Neuronal stem cell (in vitro differentiated cells): Measurements from ENCODE around the gene ZNF124.
"Not testable (repeated sequence)": the region's sequence is repeated elsewhere in the genome, so short reads cannot be mapped to it uniquely, and the experiment has no call there.

Experiments
- DNase-seq: peaks from one replicate; pipeline ENCODE4 v3.0.0-alpha.2; 2013; ENCODE audit warnings: low spot score
- H2AFZ ChIP-seq: one replicate; pipeline ENCODE4 v1.6.1; 2013; ENCODE audit warnings: mild to moderate bottlenecking, low read length, inconsistent platforms
- H2AK5ac ChIP-seq: 2 replicates; pipeline ENCODE4 v1.6.1; 2013; ENCODE audit warnings: low read depth, mild to moderate bottlenecking, inconsistent platforms, low read length, moderate library complexity, mixed read lengths
- H2BK120ac ChIP-seq: 2 replicates; pipeline ENCODE4 v1.6.1; 2013; ENCODE audit warnings: low read depth, mild to moderate bottlenecking, inconsistent platforms, low read length, moderate library complexity, mixed read lengths
- H2BK12ac ChIP-seq: one replicate; pipeline ENCODE4 v1.6.1; 2013; ENCODE audit warnings: low read length, inconsistent platforms
- H2BK15ac ChIP-seq: 2 replicates; pipeline ENCODE4 v1.6.1; 2013; ENCODE audit warnings: mild to moderate bottlenecking, low read length, inconsistent platforms, mixed read lengths
- H2BK5ac ChIP-seq: one replicate; pipeline ENCODE4 v1.6.1; 2013; ENCODE audit warnings: inconsistent platforms, mild to moderate bottlenecking, low read length, moderate library complexity
- H3K14ac ChIP-seq: one replicate; pipeline ENCODE4 v1.6.1; 2013; ENCODE audit warnings: low read length, inconsistent platforms
- H3K18ac ChIP-seq: 2 replicates; pipeline ENCODE4 v1.6.1; 2013; ENCODE audit warnings: low read length, inconsistent platforms
- H3K23ac ChIP-seq: 2 replicates; pipeline ENCODE4 v1.6.1; 2013; ENCODE audit warnings: low read depth, mild to moderate bottlenecking, mixed read lengths, low read length, inconsistent platforms; ENCODE audit not compliant: poor library complexity
- H3K27ac ChIP-seq: replicated peaks from 3 replicates; pipeline ENCODE4 v1.5.1; 2013; ENCODE audit warnings: low read length, inconsistent platforms
- H3K27me3 ChIP-seq, 3 experiments: 2 replicates each; pipeline ENCODE4 v1.6.1; 2013; ENCODE audit warnings: low read length in 3 of 3, mild to moderate bottlenecking in 2 of 3, inconsistent platforms in 1 of 3, low read depth in 1 of 3, mixed read lengths in 1 of 3, moderate library complexity in 1 of 3; ENCODE audit not compliant: control insufficient read depth in 3 of 3, insufficient read depth in 3 of 3
- H3K36me3 ChIP-seq, 2 donors: replicated peaks in 1 of 2; 2 replicates each; pipeline ENCODE4 v1.6.1; 2013; ENCODE audit warnings: low read length in 2 of 2; ENCODE audit not compliant: control insufficient read depth in 2 of 2, insufficient read depth in 2 of 2
- H3K4ac ChIP-seq: 2 replicates; pipeline ENCODE4 v1.6.1; 2013; ENCODE audit warnings: inconsistent platforms, mild to moderate bottlenecking, low read length, moderate library complexity
- H3K4me1 ChIP-seq, 2 donors: 1 replicate in 1 of 2; 2 replicates in 1 of 2; pipeline ENCODE4 v1.6.1; 2013; ENCODE audit warnings: low read length in 2 of 2, low read depth in 1 of 2; ENCODE audit not compliant: control insufficient read depth in 2 of 2, insufficient read depth in 1 of 2
- H3K4me2 ChIP-seq: one replicate; pipeline ENCODE4 v1.6.1; 2013; ENCODE audit warnings: mild to moderate bottlenecking, low read length, inconsistent platforms; ENCODE audit not compliant: insufficient read depth, poor library complexity, severe bottlenecking
- H3K4me3 ChIP-seq, 2 donors: 2 replicates each; pipeline ENCODE4 v1.5.1; 2013; ENCODE audit warnings: low read length in 2 of 2, mild to moderate bottlenecking in 2 of 2, inconsistent platforms in 1 of 2, moderate library complexity in 1 of 2
- H3K79me1 ChIP-seq: one replicate; pipeline ENCODE4 v1.6.1; 2013; ENCODE audit warnings: low read depth, mild to moderate bottlenecking, inconsistent platforms, low read length, moderate library complexity
- H3K9ac ChIP-seq: one replicate; pipeline ENCODE4 v1.6.1; 2013; ENCODE audit warnings: mild to moderate bottlenecking, low read depth, low read length, inconsistent platforms; ENCODE audit not compliant: poor library complexity
- H3K9me3 ChIP-seq, 2 donors: replicated peaks in 1 of 2; 2 replicates each; pipeline versions ENCODE3 to v1.6.1; 2013; ENCODE audit warnings: low read length in 2 of 2, mild to moderate bottlenecking in 2 of 2, inconsistent platforms in 1 of 2, low read depth in 1 of 2, mixed read lengths in 1 of 2, moderate library complexity in 1 of 2; ENCODE audit not compliant: control insufficient read depth in 2 of 2, insufficient read depth in 1 of 2
- H4K8ac ChIP-seq: one replicate; pipeline ENCODE4 v1.6.1; 2013; ENCODE audit warnings: low read depth, mild to moderate bottlenecking, inconsistent platforms, low read length, moderate library complexity
- H4K91ac ChIP-seq: one replicate; pipeline ENCODE4 v1.6.1; 2013; ENCODE audit warnings: low read length, low read depth, mild to moderate bottlenecking, inconsistent platforms; ENCODE audit not compliant: poor library complexity
- WGBS, 2 donors: extraction: QIAGEN DNeasy Blood & Tissue Kit; methylation state at CpG; one replicate each; pipeline ENCODE4 v1.1.7; 2013; ENCODE audit warnings: missing lambda C conversion rate in 2 of 2, mixed read lengths in 1 of 2; ENCODE audit not compliant: insufficient read length in 2 of 2, insufficient replicate concordance in 1 of 2; ENCODE audit errors: extremely low coverage in 2 of 2; 5-methylcytosine and 5-hydroxymethylcytosine counted together

Gene ZNF124

GRCh38 chr1:247175458-247175857 is 3.6 kb upstream of the ZNF124 start:
- DNase-seq: no peak
- Histone ChIP-seq H2AFZ (no peak overlapping the region), H2BK120ac (no peak overlapping the region), H3K27ac (no peak overlapping the region), H2BK5ac (no peak overlapping the region), H3K27me3 (peaks cover 0 to 5% (median 0%) of the 10 kb centered on the region in 3 experiments), H2AK5ac (no peak overlapping the region), H3K9ac (no peak overlapping the region), H3K18ac (no peak overlapping the region), H3K79me1 (no peaks in the 10 kb centered on the region), H2BK15ac (no peak overlapping the region), H2BK12ac (no peak overlapping the region), H3K14ac (no peak overlapping the region), H4K8ac (no peak overlapping the region), H3K4me1 (no peaks in the 10 kb centered on the region), H3K23ac (no peak overlapping the region), H4K91ac (no peak overlapping the region), H3K4ac (no peak overlapping the region), H3K4me2 (no peak overlapping the region), H3K4me3 (no peak overlapping the region), H3K36me3 (no peaks in the 10 kb centered on the region), H3K9me3 (no peaks in the 10 kb centered on the region)
- WGBS, 2 donors: no CpG with 5 or more reads among the region's 5 CpGs

GRCh38 chr1:247173431-247173830 is 1.6 kb upstream of the ZNF124 start:
- no peak overlapping the region for H2BK12ac ChIP-seq
- no peak overlapping the region for H4K8ac ChIP-seq
- H3K27ac ChIP-seq: no peak overlapping the region
- no peak overlapping the region for H3K4ac ChIP-seq
- no peak overlapping the region for H2AFZ ChIP-seq
- DNase-seq: no peak
- no peaks in the 10 kb centered on the region for H3K4me1 ChIP-seq
- no peak overlapping the region for H3K9ac ChIP-seq
- no peak overlapping the region for H2BK120ac ChIP-seq
- H3K14ac ChIP-seq: no peak overlapping the region
- no peak overlapping the region for H3K23ac ChIP-seq
- no peak overlapping the region for H3K18ac ChIP-seq
- peaks cover 2% of the 10 kb centered on the region for H3K79me1 ChIP-seq
- H3K9me3 ChIP-seq: peaks cover 2 to 9% of the 10 kb centered on the region in 2 donors
- H3K4me2 ChIP-seq: no peak overlapping the region
- H2BK15ac ChIP-seq: no peak overlapping the region
- peaks cover 2 to 9% of the 10 kb centered on the region in 2 donors for H3K36me3 ChIP-seq
- H3K27me3 ChIP-seq: peaks cover 0 to 5% (median 0%) of the 10 kb centered on the region in 3 experiments
- H3K4me3 ChIP-seq: no peak overlapping the region
- no CpG with 5 or more reads among the region's 2 CpGs for WGBS, 2 donors
- no peak overlapping the region for H2BK5ac ChIP-seq
- no peak overlapping the region for H4K91ac ChIP-seq
- H2AK5ac ChIP-seq: no peak overlapping the region

GRCh38 chr1:247172996-247173395 is 1.2 kb upstream of the ZNF124 start:
- H3K4me3 ChIP-seq: no peak overlapping the region
- H4K8ac ChIP-seq: no peak overlapping the region
- H2AK5ac ChIP-seq: no peak overlapping the region
- no peak overlapping the region for H3K23ac ChIP-seq
- H2AFZ ChIP-seq: no peak overlapping the region
- H4K91ac ChIP-seq: no peak overlapping the region
- peaks cover 2 to 13% of the 10 kb centered on the region in 2 donors for H3K9me3 ChIP-seq
- H2BK15ac ChIP-seq: no peak overlapping the region
- H3K4ac ChIP-seq: no peak overlapping the region
- no CpG with 5 or more reads among the region's 4 CpGs for WGBS, 2 donors
- no peak overlapping the region for H3K27ac ChIP-seq
- H3K4me1 ChIP-seq: no peaks in the 10 kb centered on the region
- no peak overlapping the region for H3K14ac ChIP-seq
- no peak overlapping the region for H2BK12ac ChIP-seq
- H3K18ac ChIP-seq: no peak overlapping the region
- H2BK120ac ChIP-seq: no peak overlapping the region
- peaks cover 2% of the 10 kb centered on the region for H3K79me1 ChIP-seq
- no peak overlapping the region for H3K9ac ChIP-seq
- no peak overlapping the region for H2BK5ac ChIP-seq
- DNase-seq: no peak
- peaks cover 2 to 14% of the 10 kb centered on the region in 2 donors for H3K36me3 ChIP-seq
- peaks cover 0 to 5% (median 0%) of the 10 kb centered on the region in 3 experiments for H3K27me3 ChIP-seq
- H3K4me2 ChIP-seq: no peak overlapping the region

GRCh38 chr1:247171443-247171842 is 377 bp downstream of the ZNF124 start:
- Histone ChIP-seq H3K9me3 (peaks cover 5 to 28% of the 10 kb centered on the region in 2 donors), H3K36me3 (peaks cover 2 to 28% of the 10 kb centered on the region in 2 donors)
- not testable (repeated sequence) for H2AK5ac ChIP-seq, H3K79me1 ChIP-seq, H4K91ac ChIP-seq, H3K4me2 ChIP-seq, H2AFZ ChIP-seq, H4K8ac ChIP-seq, H3K27me3 ChIP-seq, H3K4me1 ChIP-seq, H2BK15ac ChIP-seq, H3K14ac ChIP-seq, H3K23ac ChIP-seq, H3K18ac ChIP-seq, H3K27ac ChIP-seq, DNase-seq, H2BK120ac ChIP-seq, H2BK12ac ChIP-seq, H3K4ac ChIP-seq, H2BK5ac ChIP-seq, H3K4me3 ChIP-seq, H3K9ac ChIP-seq
- no CpG with 5 or more reads among the region's 46 CpGs for WGBS, 2 donors
